ENCODE measurements around the gene OOEP. TPM values are rescaled to one million over a fixed set of nuclear protein-coding genes. Genes with fewer than 3 reads are reported as not detected.

The OOEP gene
- total and polyA plus RNA-seq, 2 of the 4 experiments (the other 2 are of a cell fraction), result not detected

DNA sequence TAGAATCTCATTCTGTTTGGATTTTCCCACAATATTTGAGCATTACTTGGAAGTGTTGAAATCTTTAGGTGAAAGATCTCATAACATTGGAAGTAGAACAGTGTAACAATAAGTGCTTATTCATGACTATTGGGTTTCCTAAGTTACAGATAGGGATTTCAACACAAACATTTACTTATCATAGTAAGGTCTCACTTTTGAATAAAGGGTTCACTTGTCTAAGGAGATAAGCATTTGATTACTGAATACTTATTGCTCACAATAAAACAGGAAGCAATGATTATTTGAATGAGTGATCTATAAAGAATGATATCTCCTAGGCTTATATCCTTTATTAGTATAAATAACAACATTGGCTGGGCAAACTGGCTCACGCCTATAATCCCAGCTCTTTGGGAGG is 39.7 kb upstream of the OOEP start:
- TF ChIP-seq USF2 (IDR thresholded peaks at IDR 0.05; ENCODE audit: low read depth, low read length), result no peak
- TF ChIP-seq CEBPB (IDR thresholded peaks at IDR 0.05; ENCODE audit: low read depth, low read length), result no peak
- TF ChIP-seq MAFK (IDR thresholded peaks at IDR 0.05; ENCODE audit: low read depth, low read length), result 0 out of 2 replicates have a peak, but pooled peaks have one; percentile 2
- no peak for TF ChIP-seq BHLHE40 (IDR thresholded peaks at IDR 0.05; ENCODE audit: low read depth, low read length)
- Histone ChIP-seq H4K91ac (ENCODE audit: insufficient read depth, low read depth, low read length) (no peak overlapping the region), H3K36me3 (ENCODE audit: control insufficient read depth, insufficient read depth, low read length) (no peaks in the 10 kb centered on the region), H4K5ac (ENCODE audit: low read depth, low read length) (no peak overlapping the region), H4K8ac (ENCODE audit: low read depth in 2 of 2, low read length in 2 of 2) (no peak overlapping the region), H3K79me1 (ENCODE audit: low read depth in 1 of 2, low read length in 2 of 2) (no peaks in the 10 kb centered on the region), H2BK15ac (ENCODE audit: low read depth, low read length) (no peak overlapping the region), H2AFZ (replicated peaks; ENCODE audit: low read length, poor library complexity) (no peak overlapping the region), H3K4me1 (ENCODE audit: control insufficient read depth, insufficient read depth, low read length) (no peaks in the 10 kb centered on the region), H2BK5ac (ENCODE audit: low read depth, low read length, poor library complexity, severe bottlenecking) (no peak overlapping the region), H3K4ac (ENCODE audit: low read depth, low read length) (no peak overlapping the region), H3K9me1 (ENCODE audit: insufficient read depth, low read length) (no peaks in the 10 kb centered on the region), H2BK120ac (ENCODE audit: low read depth, low read length) (no peak overlapping the region), H2AK5ac (ENCODE audit: low read depth, low read length) (no peak overlapping the region), H2AK9ac (replicated peaks; ENCODE audit: low read depth, low read length, poor library complexity) (no peak overlapping the region), H3K18ac (ENCODE audit: low read depth, low read length) (no peak overlapping the region), H3K4me3 (ENCODE audit: insufficient read depth, low read depth, low read length) (no peak overlapping the region), H3K56ac (ENCODE audit: extremely low read depth, insufficient read depth, low read length) (no peak overlapping the region), H3K23ac (ENCODE audit: low read depth, low read length) (no peak overlapping the region), H3K27ac (ENCODE audit: insufficient read depth, low read length) (no peak overlapping the region), H4K20me1 (ENCODE audit: insufficient read depth, low read length) (no peaks in the 10 kb centered on the region), H3K9me3 (ENCODE audit: control insufficient read depth, insufficient read depth, low read length) (no peaks in the 10 kb centered on the region), H3K4me2 (ENCODE audit: low read depth, low read length) (no peak overlapping the region), H2BK20ac (ENCODE audit: low read depth, low read length) (no peak overlapping the region), H3K9ac (ENCODE audit: low read depth, low read length) (no peak overlapping the region), H3K14ac (replicated peaks; ENCODE audit: low read depth, low read length) (no peak overlapping the region), H3K27me3 (ENCODE audit: control insufficient read depth, insufficient read depth, low read length) (no peaks in the 10 kb centered on the region)
- dilution Hi-C loops (cut with HindIII; ENCODE audit: low sequenced_read_pairs, unreplicated experiment) (no loop called here), in situ Hi-C loops (cut with MboI; ENCODE audit: low sequenced_read_pairs) (no loop called here), intact Hi-C loops (cut with micrococcal nuclease) (no loop called here)
- ATAC-seq (ENCODE audit: low read depth) (no peak; the same call in 1 of the 2 replicates), DNase-seq (peak; percentile 23)
- POLR2A ChIA-PET (ENCODE audit: unreplicated experiment), result no interaction called here
- BruUV-seq (replicated peaks), result no TSS peak
- CTCF ChIA-PET, result interaction anchor here (1.7 kb wide), 1 partner anchor 21 kb away, joined by 4 read pairs; no protein-coding TSS in a partner anchor
- WGBS, 2 experiments (ENCODE audit: extremely low coverage in 2 of 2, insufficient read length in 1 of 2), result no CpG with 5 or more reads among the region's 1 CpG
